LNCAP (cell line): ENCODE data around the gene FKBP1A.

ENCODE experiments used
- CTCF ChIP-seq: fragments of 450-650 bp; IDR thresholded peaks from 2 replicates; pipeline ENCODE4 v1.5.1; 2017; ENCODE audit warnings: mild to moderate bottlenecking

Gene FKBP1A

GRCh38 chr20:1396702-1397101 lies 3.8 kb upstream of the FKBP1A start:
- no peak for TF ChIP-seq CTCF

- no peak for TF ChIP-seq CTCF
Measured at GRCh38 chr20:1396264-1396663, 3.4 kb upstream of the FKBP1A start.

GRCh38 chr20:1394686-1395085 lies 1.8 kb upstream of the FKBP1A start:
- no peak for TF ChIP-seq CTCF

- no peak for TF ChIP-seq CTCF
Measured at GRCh38 chr20:1393507-1393882, 641 bp upstream of the FKBP1A start.

- no peak for TF ChIP-seq CTCF
Measured at GRCh38 chr20:1392443-1392692, 486 bp downstream of the FKBP1A start.

- no peak for TF ChIP-seq CTCF
Measured at GRCh38 chr20:1391640-1392442, 1.0 kb downstream of the FKBP1A start.

- no peak for TF ChIP-seq CTCF
Measured at GRCh38 chr20:1390581-1391403, 2.1 kb downstream of the FKBP1A start.
